Trophoblast cell (in vitro differentiated cells and primary cell): ENCODE results near the gene OR14A2. TPM values are rescaled to one million over a fixed set of nuclear protein-coding genes. Genes with fewer than 3 reads are reported as not detected.

Experiments used
- DNase-seq, 2 donors: peaks; one replicate each; pipeline ENCODE4 v3.0.0-alpha.2; 2016
- H2AFZ ChIP-seq: 2 replicates; pipeline ENCODE4 v1.6.1; 2013; ENCODE audit warnings: low read length, moderate library complexity, mild to moderate bottlenecking; ENCODE audit not compliant: insufficient read depth, poor library complexity
- H2AK5ac ChIP-seq: 2 replicates; pipeline ENCODE4 v1.6.1; 2013; ENCODE audit warnings: mild to moderate bottlenecking, low read length
- H2BK120ac ChIP-seq: 2 replicates; pipeline ENCODE4 v1.6.1; 2013; ENCODE audit warnings: low read length, mild to moderate bottlenecking, moderate library complexity; ENCODE audit not compliant: insufficient read depth, poor library complexity
- H2BK12ac ChIP-seq: 2 replicates; pipeline ENCODE4 v1.6.1; 2013; ENCODE audit warnings: mild to moderate bottlenecking, low read length, moderate library complexity
- H2BK5ac ChIP-seq: 2 replicates; pipeline ENCODE4 v1.6.1; 2013; ENCODE audit warnings: low read length, low read depth, moderate library complexity, mild to moderate bottlenecking; ENCODE audit not compliant: poor library complexity
- H3K14ac ChIP-seq: 2 replicates; pipeline ENCODE4 v1.6.1; 2013; ENCODE audit warnings: mild to moderate bottlenecking, low read length
- H3K18ac ChIP-seq: 2 replicates; pipeline ENCODE4 v1.6.1; 2013; ENCODE audit warnings: mild to moderate bottlenecking, low read length
- H3K23ac ChIP-seq: 2 replicates; pipeline ENCODE4 v1.6.1; 2013; ENCODE audit warnings: low read length
- H3K27ac ChIP-seq: 2 replicates; pipeline ENCODE4 v1.5.1; 2013; ENCODE audit warnings: low read depth, mild to moderate bottlenecking, inconsistent platforms, low read length, moderate library complexity
- H3K27me3 ChIP-seq: 2 replicates; pipeline ENCODE4 v1.6.1; 2013; ENCODE audit warnings: inconsistent platforms, mild to moderate bottlenecking, low read length, moderate library complexity; ENCODE audit not compliant: insufficient read depth
- H3K36me3 ChIP-seq, 2 experiments: 1 replicate in 1 of 2; 2 replicates in 1 of 2; pipeline ENCODE4 v1.6.1; 2013; ENCODE audit warnings: low read length in 2 of 2, mild to moderate bottlenecking in 2 of 2, moderate library complexity in 1 of 2; ENCODE audit not compliant: insufficient read depth in 2 of 2, control insufficient read depth in 1 of 2
- H3K4ac ChIP-seq: 2 replicates; pipeline ENCODE4 v1.6.1; 2013; ENCODE audit warnings: low read depth, mild to moderate bottlenecking, low read length, moderate library complexity
- H3K4me1 ChIP-seq, 2 experiments: 1 replicate in 1 of 2; 2 replicates in 1 of 2; pipeline ENCODE4 v1.6.1; 2013; ENCODE audit warnings: low read length in 2 of 2, mild to moderate bottlenecking in 2 of 2, moderate library complexity in 1 of 2; ENCODE audit not compliant: insufficient read depth in 2 of 2, control insufficient read depth in 1 of 2
- H3K4me2 ChIP-seq: 2 replicates; pipeline ENCODE4 v1.6.1; 2013; ENCODE audit warnings: inconsistent platforms, mild to moderate bottlenecking, low read length, moderate library complexity
- H3K4me3 ChIP-seq: 2 replicates; pipeline ENCODE4 v1.5.1; 2013; ENCODE audit warnings: mild to moderate bottlenecking, low read depth, low read length, inconsistent platforms
- H3K79me1 ChIP-seq: one replicate; pipeline ENCODE4 v1.6.1; 2013; ENCODE audit warnings: low read length
- H3K79me2 ChIP-seq: 2 replicates; pipeline ENCODE4 v1.6.1; 2013; ENCODE audit warnings: low read length, mild to moderate bottlenecking; ENCODE audit not compliant: control insufficient read depth, insufficient read depth, poor library complexity
- H3K9ac ChIP-seq: 2 replicates; pipeline ENCODE4 v1.6.1; 2013; ENCODE audit warnings: mild to moderate bottlenecking, low read length
- H3K9me3 ChIP-seq: 2 replicates; pipeline ENCODE4 v1.6.1; 2013; ENCODE audit warnings: low read depth, mild to moderate bottlenecking, control low read depth, inconsistent platforms, low read length; ENCODE audit not compliant: insufficient read depth
- H4K12ac ChIP-seq: 2 replicates; pipeline ENCODE4 v1.6.1; 2013; ENCODE audit warnings: low read depth, mild to moderate bottlenecking, low read length, moderate library complexity
- H4K8ac ChIP-seq: 2 replicates; pipeline ENCODE4 v1.6.1; 2013; ENCODE audit warnings: low read depth, mild to moderate bottlenecking, low read length, moderate library complexity
- H4K91ac ChIP-seq: one replicate; pipeline ENCODE4 v1.6.1; 2013; ENCODE audit warnings: low read depth, mild to moderate bottlenecking, low read length, moderate library complexity
- WGBS: extraction: QIAGEN DNeasy Blood & Tissue Kit; methylation state at CpG from one replicate; pipeline ENCODE4 v1.1.7; 2013; ENCODE audit warnings: missing lambda C conversion rate; ENCODE audit not compliant: insufficient read length, insufficient coverage; ENCODE audit errors: extremely low coverage; 5-methylcytosine and 5-hydroxymethylcytosine counted together
- polyA plus RNA-seq: library from polyadenylated mRNA; stranded (reverse); fragments of 200-250 nt; gene quantifications from 2 replicates; pipeline ENCODE4 v1.2.3, GENCODE V29; 2013

OR14A2 gene
- not detected in 2 replicates for polyA plus RNA-seq

- Histone ChIP-seq H3K14ac (no peak within 1 kb of the TSS), H2AK5ac (no peak within 1 kb of the TSS), H3K4ac (no peak within 1 kb of the TSS), H3K4me2 (no peak within 1 kb of the TSS), H2BK120ac (no peak within 1 kb of the TSS), H3K9me3 (peaks cover 9% of the 10 kb centered on the region), H2BK5ac (peak within 1 kb of the TSS; percentile 49), H3K36me3 (no peaks in the 10 kb centered on the region), H2AFZ (no peak within 1 kb of the TSS), H3K79me2 (no peaks in the 10 kb centered on the region), H3K27ac (no peak within 1 kb of the TSS), H4K12ac (no peak within 1 kb of the TSS), H3K4me1 (peaks cover 2 to 6% of the 10 kb centered on the region in 2 experiments), H3K79me1 (peaks cover 1% of the 10 kb centered on the region), H3K27me3 (no peaks in the 10 kb centered on the region), H4K8ac (peak within 1 kb of the TSS; percentile 54), H3K18ac (no peak within 1 kb of the TSS), H3K9ac (no peak within 1 kb of the TSS), H3K23ac (no peak within 1 kb of the TSS), H3K4me3 (no peak within 1 kb of the TSS), H2BK12ac (no peak within 1 kb of the TSS), H4K91ac (peak within 1 kb of the TSS; percentile 55)
- DNase-seq = no peak
- WGBS = no CpG with 5 or more reads among the region's 2 CpGs
These were observed at the start of gene OR14A2 for GRCh38 chr1:247748041-247748440. OR14A2 (minus strand) TSS chr1:247748141.

DNA sequence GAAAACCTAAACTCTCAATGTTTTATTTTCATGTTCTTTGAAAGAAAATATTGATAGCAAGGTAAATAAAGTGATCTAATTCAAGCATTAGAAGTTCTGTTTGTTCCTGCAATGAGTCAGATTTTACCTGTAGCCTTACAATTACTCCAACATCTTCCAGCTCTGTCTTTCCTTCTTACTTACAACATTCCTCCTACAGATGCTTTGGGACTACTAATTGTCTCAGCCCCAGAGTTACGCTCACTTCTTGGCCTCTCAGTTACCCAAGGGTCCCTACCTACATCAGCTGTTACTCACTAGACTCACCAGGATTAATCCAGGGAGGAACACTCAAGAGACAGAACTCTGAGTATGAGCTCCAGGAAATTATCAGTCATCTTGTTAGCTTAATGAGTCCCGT, 49.6 kb upstream of the OR14A2 start:
- no peak overlapping the region for H2BK120ac ChIP-seq

GRCh38 chr1:247769603-247770002, 21.7 kb upstream of the OR14A2 start:
- Histone ChIP-seq H3K79me2 (no peaks in the 10 kb centered on the region), H2BK5ac (no peak overlapping the region), H4K91ac (no peak overlapping the region), H3K4me2 (no peak overlapping the region), H4K12ac (no peak overlapping the region), H3K9me3 (no peaks in the 10 kb centered on the region), H2BK120ac (no peak overlapping the region), H3K9ac (no peak overlapping the region), H3K4me3 (no peak overlapping the region), H3K4me1 (no peaks in the 10 kb centered on the region), H3K36me3 (no peaks in the 10 kb centered on the region), H2AFZ (no peak overlapping the region), H3K14ac (no peak overlapping the region), H3K79me1 (no peaks in the 10 kb centered on the region), H4K8ac (no peak overlapping the region), H3K18ac (no peak overlapping the region), H3K4ac (no peak overlapping the region), H3K27ac (no peak overlapping the region), H2AK5ac (no peak overlapping the region), H3K23ac (no peak overlapping the region), H2BK12ac (no peak overlapping the region), H3K27me3 (no peaks in the 10 kb centered on the region)
- no peak for DNase-seq

More for the DNA sequence above, 49.6 kb upstream of the OR14A2 start:
- no peak overlapping the region for H3K18ac ChIP-seq
- H3K36me3 ChIP-seq = no peaks in the 10 kb centered on the region
- H3K4me3 ChIP-seq = no peak overlapping the region
- H4K12ac ChIP-seq = no peak overlapping the region
- H3K9me3 ChIP-seq = peaks cover 3% of the 10 kb centered on the region
- no peak overlapping the region for H2BK5ac ChIP-seq
- no peak overlapping the region for H3K27ac ChIP-seq
- DNase-seq = no peak
- H2BK12ac ChIP-seq = no peak overlapping the region
- H3K4me1 ChIP-seq = no peaks in the 10 kb centered on the region
- no peak overlapping the region for H3K4me2 ChIP-seq
- no peak overlapping the region for H4K91ac ChIP-seq
- no peak overlapping the region for H4K8ac ChIP-seq
- H2AFZ ChIP-seq = no peak overlapping the region
- no peak overlapping the region for H3K9ac ChIP-seq
- WGBS = no CpG with 5 or more reads among the region's 2 CpGs
- no peak overlapping the region for H3K14ac ChIP-seq
- H3K4ac ChIP-seq = no peak overlapping the region
- H3K79me1 ChIP-seq = no peaks in the 10 kb centered on the region
- no peaks in the 10 kb centered on the region for H3K27me3 ChIP-seq
- no peak overlapping the region for H3K23ac ChIP-seq
- no peaks in the 10 kb centered on the region for H3K79me2 ChIP-seq
- no peak overlapping the region for H2AK5ac ChIP-seq

GRCh38 chr1:247760456-247760855, 12.5 kb upstream of the OR14A2 start, which contains the start of gene OR1C1:
OR1C1 (minus strand) TSS chr1:247760556; CDS start chr1:247758406, 2,150 bp downstream.
- H4K91ac ChIP-seq = no peak within 1 kb of the TSS
- no peak within 1 kb of the TSS for H3K27ac ChIP-seq
- H3K4ac ChIP-seq = no peak within 1 kb of the TSS
- H4K8ac ChIP-seq = no peak within 1 kb of the TSS
- H4K12ac ChIP-seq = no peak within 1 kb of the TSS
- H3K4me3 ChIP-seq = no peak within 1 kb of the TSS
- H3K79me2 ChIP-seq = no peaks in the 10 kb centered on the region
- H2AK5ac ChIP-seq = no peak within 1 kb of the TSS
- no peak within 1 kb of the TSS for H2BK120ac ChIP-seq
- H3K79me1 ChIP-seq = no peaks in the 10 kb centered on the region
- no peak within 1 kb of the TSS for H2AFZ ChIP-seq
- H3K18ac ChIP-seq = no peak within 1 kb of the TSS
- H2BK5ac ChIP-seq = no peak within 1 kb of the TSS
- H3K36me3 ChIP-seq = no peaks in the 10 kb centered on the region
- no peaks in the 10 kb centered on the region for H3K27me3 ChIP-seq
- H3K23ac ChIP-seq = no peak within 1 kb of the TSS
- H3K9me3 ChIP-seq = no peaks in the 10 kb centered on the region
- no peak within 1 kb of the TSS for H3K9ac ChIP-seq
- no peak within 1 kb of the TSS for H3K14ac ChIP-seq
- H2BK12ac ChIP-seq = no peak within 1 kb of the TSS
- no peak for DNase-seq
- H3K4me1 ChIP-seq = no peaks in the 10 kb centered on the region
- H3K4me2 ChIP-seq = no peak within 1 kb of the TSS
- no CpG with 5 or more reads among the region's 3 CpGs for WGBS
